GM21723 (cell line): ENCODE data around the gene STX16.

Source experiments
- ATAC-seq: cut with Tn5 transposase; IDR thresholded peaks from one replicate; pipeline ENCODE4 v1.9.1; 2021; ENCODE audit warnings: mild to moderate bottlenecking, moderate library complexity; ENCODE audit not compliant: unreplicated experiment

STX16 gene

GRCh38 chr20:58696411-58696961 lies 45.4 kb downstream of the STX16 start:
- ATAC-seq, result no peak

GRCh38 chr20:58697201-58697866 lies 46.3 kb downstream of the STX16 start:
- ATAC-seq, result no peak

GRCh38 chr20:58697867-58698703 lies 47.0 kb downstream of the STX16 start:
- ATAC-seq, result no peak

- ATAC-seq, result no peak
These were observed 47.9 kb downstream of the STX16 start for GRCh38 chr20:58698741-58699622.

- ATAC-seq, result no peak
These were observed 48.6 kb downstream of the STX16 start for GRCh38 chr20:58699623-58700107.

GRCh38 chr20:58700121-58700821 lies 49.2 kb downstream of the STX16 start:
- no peak for ATAC-seq

- ATAC-seq, result no peak
These were observed 49.7 kb downstream of the STX16 start for GRCh38 chr20:58700823-58701222.

GRCh38 chr20:58701431-58702160 lies 50.5 kb downstream of the STX16 start:
- no peak for ATAC-seq

GRCh38 chr20:58702161-58702510 lies 51.1 kb downstream of the STX16 start:
- no peak for ATAC-seq

- no peak for ATAC-seq
These were observed 52.0 kb downstream of the STX16 start for GRCh38 chr20:58702859-58703648.

GRCh38 chr20:58703765-58704371 lies 52.8 kb downstream of the STX16 start:
- ATAC-seq, result no peak

- ATAC-seq, result no peak
These were observed 54.3 kb downstream of the STX16 start for GRCh38 chr20:58705208-58705926.

- no peak for ATAC-seq
These were observed 55.2 kb downstream of the STX16 start for GRCh38 chr20:58706150-58706892.

GRCh38 chr20:58706975-58707681 lies 56.0 kb downstream of the STX16 start:
- no peak for ATAC-seq

- ATAC-seq, result no peak
These were observed 56.7 kb downstream of the STX16 start for GRCh38 chr20:58707770-58708169.

GRCh38 chr20:58708246-58708931 lies 57.3 kb downstream of the STX16 start:
- no peak for ATAC-seq
